Uterus (tissue), 4 donors: ENCODE data around the gene ACP2. TPM values are rescaled to one million over a fixed set of nuclear protein-coding genes. Genes with fewer than 3 reads are reported as not detected.
"Not testable (repeated sequence)": the region's sequence is repeated elsewhere in the genome, so short reads cannot be mapped to it uniquely, and the experiment has no call there.

Source experiments
- DNase-seq, 2 donors: peaks; one replicate each; pipeline ENCODE4 v3.0.0-alpha.2; 2019 to 2020
- H3K27ac ChIP-seq, 2 donors: fragments of 200-600 bp; sonication (generic); 1 replicate in 1 of 2; 2 replicates in 1 of 2; pipeline ENCODE4 v1.5.1; 2016 to 2018
- H3K27me3 ChIP-seq, 2 donors: fragments of 200-600 bp; sonication (generic); one replicate each; pipeline ENCODE4 v1.5.1; 2018 to 2019; ENCODE audit warnings: control low read depth in 1 of 2
- H3K36me3 ChIP-seq, 2 donors: fragments of 200-600 bp; sonication (generic); one replicate each; pipeline ENCODE4 v1.5.1; 2019; ENCODE audit warnings: control low read depth in 1 of 2
- H3K4me1 ChIP-seq, 2 donors: fragments of 200-600 bp; sonication (generic); one replicate each; pipeline ENCODE4 v1.5.1; 2018 to 2019; ENCODE audit warnings: control low read depth in 1 of 2
- H3K4me3 ChIP-seq, 2 donors: fragments of 200-600 bp; sonication (generic); 1 replicate in 1 of 2; 2 replicates in 1 of 2; pipeline ENCODE4 v1.5.1; 2018 to 2019; ENCODE audit warnings: mild to moderate bottlenecking in 1 of 2
- H3K9me3 ChIP-seq, 2 donors: fragments of 200-600 bp; sonication (generic); one replicate each; pipeline ENCODE4 v1.5.1; 2019; ENCODE audit warnings: control low read depth in 1 of 2
- POLR2A ChIP-seq, 2 donors: fragments of 450-650 bp; IDR thresholded peaks; one replicate each; pipeline ENCODE4 v1.6.1; 2016; ENCODE audit warnings: antibody characterized with exemption in 2 of 2, mild to moderate bottlenecking in 1 of 2, moderate library complexity in 1 of 2
- intact Hi-C: fragments of 100-400 bp; cut with DNase I; formaldehyde crosslinking; loops from one replicate; pipeline ENCODE4 v1.15.1; 2023; ENCODE audit warnings: low total_unique reads
- total RNA-seq, 4 donors: library from RNA; depleted of rRNA in 3 of 4; stranded (reverse); fragments of >200 nt in 3 of 4; gene quantifications; one replicate each; pipeline versions ENCODE4 v1.1.0 to v1.2.4, GENCODE V29; 2014 to 2023
- TF ChIP-seq, protein P1 (sequence below), 4 experiments: fragments of 200-600 bp in 2 of 4; fragments of 450-650 bp in 2 of 4; sonication (generic) in 2 of 4; IDR thresholded peaks; one replicate each; pipeline ENCODE4 v1.5.1; 2016 to 2019; ENCODE audit warnings: antibody characterized with exemption in 4 of 4, mild to moderate bottlenecking in 2 of 4, moderate library complexity in 1 of 4
- donor health status: DM: yes; HTN: yes; CAD: no.

ACP2 gene
- total RNA-seq, 4 donors from 2014 or later: 25.6 to 36.6 (median 27.1) TPM

GRCh38 chr11:47207459-47207858 lies 41.2 kb downstream of the ACP2 start:
- H3K27ac ChIP-seq: no peak overlapping the region
- no peak for DNase-seq
- no peaks in the 10 kb centered on the region for H3K4me1 ChIP-seq
- no peaks in the 10 kb centered on the region for H3K36me3 ChIP-seq
- H3K9me3 ChIP-seq: no peaks in the 10 kb centered on the region
- no peak for TF ChIP-seq POLR2A (IDR thresholded peaks at IDR 0.05)
- TF ChIP-seq, protein P1, sequence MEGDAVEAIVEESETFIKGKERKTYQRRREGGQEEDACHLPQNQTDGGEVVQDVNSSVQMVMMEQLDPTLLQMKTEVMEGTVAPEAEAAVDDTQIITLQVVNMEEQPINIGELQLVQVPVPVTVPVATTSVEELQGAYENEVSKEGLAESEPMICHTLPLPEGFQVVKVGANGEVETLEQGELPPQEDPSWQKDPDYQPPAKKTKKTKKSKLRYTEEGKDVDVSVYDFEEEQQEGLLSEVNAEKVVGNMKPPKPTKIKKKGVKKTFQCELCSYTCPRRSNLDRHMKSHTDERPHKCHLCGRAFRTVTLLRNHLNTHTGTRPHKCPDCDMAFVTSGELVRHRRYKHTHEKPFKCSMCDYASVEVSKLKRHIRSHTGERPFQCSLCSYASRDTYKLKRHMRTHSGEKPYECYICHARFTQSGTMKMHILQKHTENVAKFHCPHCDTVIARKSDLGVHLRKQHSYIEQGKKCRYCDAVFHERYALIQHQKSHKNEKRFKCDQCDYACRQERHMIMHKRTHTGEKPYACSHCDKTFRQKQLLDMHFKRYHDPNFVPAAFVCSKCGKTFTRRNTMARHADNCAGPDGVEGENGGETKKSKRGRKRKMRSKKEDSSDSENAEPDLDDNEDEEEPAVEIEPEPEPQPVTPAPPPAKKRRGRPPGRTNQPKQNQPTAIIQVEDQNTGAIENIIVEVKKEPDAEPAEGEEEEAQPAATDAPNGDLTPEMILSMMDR (IDR thresholded peaks at IDR 0.05): no peak
- no peaks in the 10 kb centered on the region for H3K27me3 ChIP-seq
- intact Hi-C loops: no loop called here
- no peak overlapping the region for H3K4me3 ChIP-seq

GRCh38 chr11:47206577-47206976 lies 42.0 kb downstream of the ACP2 start:
- DNase-seq, H3K4me1 ChIP-seq, H3K4me3 ChIP-seq, intact Hi-C loops, H3K27ac ChIP-seq, H3K9me3 ChIP-seq, H3K27me3 ChIP-seq, H3K36me3 ChIP-seq: not testable (repeated sequence)

- Histone ChIP-seq H3K9me3 (no peaks in the 10 kb centered on the region), H3K4me1 (no peaks in the 10 kb centered on the region), H3K4me3 (no peak overlapping the region), H3K36me3 (no peaks in the 10 kb centered on the region), H3K27me3 (no peaks in the 10 kb centered on the region), H3K27ac (no peak overlapping the region)
- intact Hi-C loops: no loop called here
- no peak for DNase-seq
- TF ChIP-seq, protein P1 (IDR thresholded peaks at IDR 0.05): no peak
- no peak for TF ChIP-seq POLR2A (IDR thresholded peaks at IDR 0.05)
These were observed 44.0 kb downstream of the ACP2 start for GRCh38 chr11:47204637-47204989.

- no peak for DNase-seq
- Histone ChIP-seq H3K9me3 (no peaks in the 10 kb centered on the region), H3K4me3 (no peak overlapping the region), H3K36me3 (no peaks in the 10 kb centered on the region), H3K27ac (no peak overlapping the region), H3K4me1 (no peaks in the 10 kb centered on the region), H3K27me3 (no peaks in the 10 kb centered on the region)
- TF ChIP-seq POLR2A (IDR thresholded peaks at IDR 0.05): no peak
- TF ChIP-seq, protein P1 (IDR thresholded peaks at IDR 0.05): no peak
- intact Hi-C loops: no loop called here
These were observed 46.0 kb downstream of the ACP2 start for GRCh38 chr11:47202576-47202975.

DNA sequence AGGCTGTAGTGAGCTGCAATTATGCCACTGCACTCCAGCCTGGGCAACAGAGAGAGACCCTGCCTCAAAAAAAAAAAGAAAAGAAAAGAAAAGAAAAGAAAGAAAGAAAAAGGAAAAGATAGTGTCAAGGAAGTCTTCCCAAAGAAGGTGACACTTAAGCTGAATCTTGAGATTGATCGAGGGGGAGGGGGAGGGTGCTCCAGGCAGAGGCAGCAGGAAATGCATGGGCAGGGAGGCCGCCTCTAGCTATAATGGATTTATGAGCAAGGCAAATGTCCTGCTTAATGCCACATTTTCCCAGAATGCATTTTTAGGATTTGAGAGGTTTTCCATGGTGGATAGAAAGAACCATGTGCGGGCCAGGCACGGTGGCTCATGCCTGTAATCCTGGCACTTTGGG lies 47.6 kb downstream of the ACP2 start:
- no peaks in the 10 kb centered on the region for H3K27me3 ChIP-seq
- no peaks in the 10 kb centered on the region for H3K36me3 ChIP-seq
- DNase-seq: no peak
- H3K4me1 ChIP-seq: no peaks in the 10 kb centered on the region
- intact Hi-C loops: no loop called here
- no peaks in the 10 kb centered on the region for H3K9me3 ChIP-seq
- H3K4me3 ChIP-seq: no peak overlapping the region
- no peak for TF ChIP-seq POLR2A (IDR thresholded peaks at IDR 0.05)
- TF ChIP-seq, protein P1 (IDR thresholded peaks at IDR 0.05): no peak
- H3K27ac ChIP-seq: no peak overlapping the region

DNA sequence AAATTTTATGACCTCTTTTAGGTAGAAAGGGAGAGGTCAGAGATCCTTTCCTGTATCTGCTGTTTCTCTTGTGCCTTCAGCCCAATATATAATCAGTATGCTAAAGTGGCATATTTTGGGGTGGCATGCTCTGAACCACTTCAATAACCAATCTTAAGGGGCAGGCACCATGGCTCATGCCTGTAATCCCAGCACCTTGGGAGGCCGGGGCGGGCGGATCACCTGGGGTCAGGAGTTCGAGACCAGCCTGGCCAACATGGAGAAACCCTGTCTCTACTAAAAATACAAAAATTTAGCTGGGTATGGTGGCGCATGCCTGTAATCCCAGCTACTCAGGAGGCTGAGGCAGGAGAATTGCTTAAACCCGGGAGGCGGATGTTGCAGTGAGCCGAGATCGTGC lies 50.5 kb downstream of the ACP2 start:
- intact Hi-C loops, H3K27me3 ChIP-seq, H3K36me3 ChIP-seq, H3K4me3 ChIP-seq, H3K27ac ChIP-seq, DNase-seq, H3K9me3 ChIP-seq, H3K4me1 ChIP-seq: not testable (repeated sequence)
